GM21737 (cell line): ENCODE data around the gene GIT2.

Experiments
- ATAC-seq: cut with Tn5 transposase; IDR thresholded peaks from one replicate; pipeline ENCODE4 v1.9.1; 2021; ENCODE audit warnings: mild to moderate bottlenecking, moderate library complexity; ENCODE audit not compliant: unreplicated experiment

The GIT2 gene

GRCh38 chr12:109983432-109984142 is 12.6 kb downstream of the GIT2 start:
- no peak for ATAC-seq

GRCh38 chr12:109982210-109982609 is 14.0 kb downstream of the GIT2 start:
- no peak for ATAC-seq

DNA sequence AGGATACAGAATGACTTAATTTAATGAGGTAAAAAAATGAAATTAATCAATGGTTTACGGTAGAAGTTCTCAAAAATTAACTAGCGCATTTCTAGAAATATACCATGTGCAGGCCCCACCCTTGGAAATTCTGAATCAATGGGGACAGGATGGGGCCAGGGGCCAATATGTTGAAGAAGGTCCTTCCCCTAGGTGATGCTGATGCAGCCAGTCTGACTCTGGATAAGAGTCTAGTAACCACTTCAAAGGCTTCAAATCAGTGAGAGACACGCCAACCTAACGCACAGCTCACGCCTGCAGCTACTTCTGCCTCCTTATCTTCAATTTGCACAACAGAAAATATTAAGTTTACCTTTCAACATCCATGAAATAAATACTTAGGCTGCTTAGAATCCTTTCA is 14.9 kb downstream of the GIT2 start:
- no peak for ATAC-seq

DNA sequence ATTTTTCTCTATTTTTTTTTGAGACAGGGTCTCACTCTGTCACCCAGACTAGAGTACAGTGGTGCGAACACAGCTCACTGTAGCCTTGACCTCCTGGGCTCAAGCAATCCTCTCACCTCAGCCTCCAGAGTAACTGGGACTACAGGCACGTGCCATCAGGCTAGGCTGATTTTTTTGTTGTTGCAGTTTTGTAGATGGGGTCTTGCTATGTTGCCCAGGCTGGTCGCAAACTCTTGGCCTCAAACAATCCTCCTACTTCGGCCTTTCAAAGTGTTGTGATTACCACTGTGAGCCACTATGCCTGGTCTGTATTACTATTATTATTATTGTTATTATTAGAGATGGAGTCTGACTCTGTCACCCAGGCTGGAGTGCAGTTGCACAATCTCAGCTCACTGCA is 23.3 kb downstream of the GIT2 start:
- ATAC-seq: no peak

- no peak for ATAC-seq
Observed at GRCh38 chr12:109968801-109969200, 27.4 kb downstream of the GIT2 start.

GRCh38 chr12:109968032-109968420 is 28.1 kb downstream of the GIT2 start:
- ATAC-seq: no peak

DNA sequence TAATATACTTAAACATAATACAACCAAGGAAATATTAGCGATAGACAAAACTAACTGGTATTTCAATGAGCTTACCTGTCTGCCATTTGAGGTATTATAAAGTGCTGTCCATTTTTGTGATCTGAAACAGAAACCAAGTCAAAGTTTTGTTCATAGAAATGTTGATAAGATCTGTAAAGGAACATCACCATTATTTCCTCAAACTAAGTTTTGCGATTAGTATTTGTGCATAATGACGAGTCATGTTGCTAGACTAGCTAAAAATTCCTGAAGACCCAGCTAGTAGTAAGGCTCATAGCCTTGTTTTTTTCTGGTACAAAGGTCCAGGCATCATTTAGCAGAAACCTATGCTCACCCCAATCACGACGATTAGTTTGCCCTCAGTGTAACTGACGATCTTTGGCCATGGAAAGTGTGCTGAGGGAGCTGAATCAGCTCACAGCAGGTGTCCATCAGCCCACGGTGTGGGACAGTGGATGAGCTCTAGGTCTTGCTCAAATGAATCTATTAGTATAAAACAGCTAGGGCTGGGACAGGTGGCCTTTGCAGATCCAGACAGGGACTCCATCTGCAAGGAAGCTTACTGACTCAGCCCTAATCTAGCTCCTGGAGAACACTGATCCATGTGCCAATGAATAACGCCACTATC is 28.7 kb downstream of the GIT2 start:
- ATAC-seq: no peak

DNA sequence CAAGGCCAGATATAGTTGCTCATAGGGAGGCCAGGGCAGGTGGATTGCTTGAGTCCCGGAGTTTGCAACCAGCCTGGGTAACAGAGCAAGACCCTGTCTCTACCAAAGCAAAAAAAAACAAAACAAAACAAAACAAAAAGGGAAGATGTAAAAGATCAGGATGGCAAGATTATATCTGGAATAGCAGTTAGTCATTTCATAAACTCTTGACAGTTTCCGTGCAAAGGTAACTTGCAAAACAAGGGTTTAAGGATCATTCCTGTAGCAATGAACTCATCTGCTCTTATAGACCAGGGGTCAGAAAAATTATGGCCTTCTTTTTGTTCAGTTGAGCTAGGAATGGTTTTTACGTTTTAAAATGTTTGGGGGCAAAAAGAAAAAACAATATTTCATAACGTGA is 29.6 kb downstream of the GIT2 start:
- ATAC-seq: no peak

DNA sequence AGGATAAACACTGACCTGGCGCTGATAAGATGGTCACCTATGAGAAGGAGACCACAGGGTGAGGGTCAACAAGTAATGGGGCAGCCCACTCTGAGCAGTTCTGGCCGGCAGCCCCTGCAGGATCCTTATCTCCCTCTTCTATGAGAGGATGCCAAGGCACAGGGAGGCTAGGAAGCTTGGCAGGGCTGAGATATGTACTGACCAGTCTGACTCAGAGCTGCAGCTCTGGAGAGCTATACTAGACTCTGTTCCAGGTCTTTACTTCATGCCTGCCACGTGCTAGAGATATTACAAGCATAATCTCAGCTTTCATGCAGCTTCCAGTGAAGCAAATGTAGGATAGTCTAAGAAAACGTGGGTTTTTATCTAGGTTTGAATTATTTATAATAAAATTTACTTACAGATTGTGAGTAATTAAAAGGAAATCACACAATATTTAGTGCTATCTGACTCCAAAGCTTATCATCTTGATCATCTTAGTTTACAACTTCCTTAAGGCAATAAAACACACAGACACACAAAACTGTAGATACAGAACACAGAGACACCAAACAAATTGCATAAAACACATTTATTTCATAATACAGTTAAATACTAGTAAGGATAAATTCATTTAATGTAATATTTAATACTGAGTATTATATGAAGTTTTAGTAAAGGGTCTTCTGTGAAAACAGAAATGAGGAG is 32.3 kb downstream of the GIT2 start:
- ATAC-seq: no peak

GRCh38 chr12:109963330-109963729 is 32.8 kb downstream of the GIT2 start:
- ATAC-seq: no peak

GRCh38 chr12:109962398-109962797 is 33.8 kb downstream of the GIT2 start:
- ATAC-seq: no peak

DNA sequence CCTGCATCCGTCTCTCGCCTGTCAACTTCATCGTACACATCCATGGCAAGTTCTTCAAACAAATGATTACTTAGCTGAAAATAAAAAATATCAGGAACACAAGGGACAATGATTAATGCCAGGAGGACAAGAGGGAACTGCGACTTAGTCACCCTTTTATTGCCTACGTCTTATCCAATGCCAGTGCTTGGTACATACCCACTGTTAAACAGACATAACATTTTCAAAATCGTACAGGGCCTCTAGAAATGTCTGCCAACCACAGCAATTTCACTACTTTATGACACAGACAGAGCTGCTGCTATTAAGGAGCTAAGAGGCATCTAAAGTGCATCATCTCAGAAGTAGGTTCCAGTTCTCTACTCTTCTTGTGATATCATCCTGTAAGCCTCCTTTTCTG is 34.6 kb downstream of the GIT2 start:
- ATAC-seq: no peak

DNA sequence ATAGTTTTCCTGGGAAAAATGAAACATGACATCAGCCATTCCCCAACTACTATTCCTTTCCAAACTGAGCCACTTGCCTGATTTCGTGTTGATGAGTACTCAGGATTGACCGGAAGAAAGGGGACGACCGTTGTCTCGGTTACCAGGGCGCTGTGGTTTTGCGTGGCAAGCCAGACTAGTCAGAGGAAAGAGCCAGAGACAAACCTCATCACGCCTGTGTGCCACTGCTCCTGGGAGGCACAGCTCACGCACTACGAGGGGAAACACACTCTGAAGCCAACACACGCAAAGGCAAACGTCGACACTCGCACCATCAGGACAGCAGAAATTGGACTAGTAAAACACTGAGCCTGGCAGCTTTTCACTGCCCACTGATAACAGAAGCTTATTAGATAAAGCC is 35.0 kb downstream of the GIT2 start:
- ATAC-seq: no peak

GRCh38 chr12:109959411-109960093 is 36.6 kb downstream of the GIT2 start:
- ATAC-seq: no peak

DNA sequence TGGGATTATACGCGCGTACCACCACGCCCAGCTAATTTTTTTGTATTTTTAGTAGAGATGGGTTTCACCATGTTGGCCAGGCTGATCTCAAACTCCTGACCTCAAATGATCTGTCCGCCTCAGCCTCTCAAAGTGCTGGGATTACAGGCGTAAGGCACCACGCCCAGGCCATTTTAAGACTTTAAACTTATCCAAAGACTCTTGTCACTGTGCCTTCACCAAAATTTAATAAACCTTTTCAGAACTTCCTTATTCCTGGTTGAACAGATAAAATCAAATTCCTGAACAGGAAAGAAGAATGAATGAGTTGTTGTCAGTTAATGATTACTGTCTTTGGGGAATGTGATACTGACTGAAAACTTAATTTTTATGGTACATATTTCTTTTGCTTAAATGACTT is 37.8 kb downstream of the GIT2 start:
- ATAC-seq: no peak

GRCh38 chr12:109953656-109954055 is 42.5 kb downstream of the GIT2 start:
- no peak for ATAC-seq

DNA sequence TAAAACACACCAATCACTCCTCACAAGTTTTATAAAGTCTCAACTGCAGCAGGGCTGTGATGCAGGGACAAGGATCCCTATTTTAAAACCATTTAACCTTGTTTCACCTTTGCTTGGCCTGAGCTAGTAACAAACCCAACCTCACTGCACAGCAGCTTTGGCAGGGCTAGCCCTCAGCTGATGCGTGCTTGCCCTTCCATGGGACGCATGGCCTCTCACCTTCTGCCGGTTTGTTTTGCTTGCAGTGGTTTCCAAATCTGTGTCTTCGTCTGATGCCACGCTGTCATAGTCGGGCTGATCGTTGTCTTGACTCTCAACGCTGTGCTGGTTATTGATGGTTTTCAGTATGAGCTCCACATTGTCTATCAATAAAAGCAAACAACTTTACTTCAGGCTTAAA is 43.3 kb downstream of the GIT2 start:
- no peak for ATAC-seq

GRCh38 chr12:109952160-109952858 is 43.9 kb downstream of the GIT2 start:
- ATAC-seq: no peak

DNA sequence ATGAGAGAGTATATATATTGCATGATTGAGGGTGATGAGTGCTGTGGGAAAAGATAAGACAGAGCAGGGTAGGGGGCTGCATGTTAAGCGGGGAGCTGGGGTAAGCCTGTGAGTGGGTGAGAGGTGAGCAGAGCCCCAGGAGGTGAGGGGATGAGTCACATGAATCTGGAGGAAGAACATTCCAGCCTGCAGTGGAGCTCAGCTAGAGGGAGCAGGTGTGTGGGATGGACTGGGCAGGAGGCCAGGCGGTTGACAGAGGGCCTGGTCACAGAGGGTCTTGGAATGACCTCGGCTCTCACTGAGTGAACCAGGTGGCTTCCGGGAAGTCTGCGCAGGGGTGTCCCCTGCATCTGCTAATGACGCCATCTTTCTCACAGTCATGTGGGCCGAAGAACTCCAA is 44.4 kb downstream of the GIT2 start:
- no peak for ATAC-seq

DNA sequence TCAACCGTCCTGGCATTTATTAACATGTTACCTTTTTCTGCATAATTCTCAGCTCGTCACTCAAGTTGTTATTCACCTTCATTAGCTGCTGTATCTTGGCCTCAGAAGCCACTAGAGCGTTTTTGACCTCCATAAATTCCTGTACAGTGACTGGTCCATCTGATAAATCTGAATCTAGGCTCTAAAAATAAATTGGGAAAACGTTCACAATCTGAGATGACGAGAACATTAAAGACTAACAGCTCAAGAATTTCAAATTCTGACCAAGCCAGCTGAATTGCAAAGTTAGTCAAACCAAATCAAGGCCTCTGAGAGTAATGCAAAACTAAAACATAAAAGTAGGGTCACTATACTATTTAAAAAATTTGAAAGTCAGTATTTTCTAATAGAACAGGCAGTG is 45.0 kb downstream of the GIT2 start:
- ATAC-seq: no peak

DNA sequence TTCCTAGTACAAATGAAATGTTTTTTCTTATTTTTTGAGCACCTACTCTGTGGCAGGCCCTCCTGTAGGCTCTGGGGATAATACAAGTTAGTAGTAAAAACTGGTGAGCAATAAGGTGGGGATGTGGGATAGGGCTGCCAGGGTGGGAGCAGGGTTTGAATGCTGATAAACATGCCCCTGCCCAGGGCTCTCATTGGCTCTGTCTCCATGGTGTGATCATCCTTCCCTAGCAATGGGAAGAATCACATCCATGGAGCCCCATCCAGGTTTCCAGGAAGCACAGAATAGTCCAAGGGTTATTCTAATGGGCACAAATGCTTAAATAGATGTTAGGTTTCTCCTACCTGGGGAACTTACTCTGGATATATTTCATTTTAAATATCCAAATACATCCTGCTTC is 45.5 kb downstream of the GIT2 start:
- no peak for ATAC-seq
